ENCODE data around the gene PLAC1. TPM values are rescaled to one million over a fixed set of nuclear protein-coding genes. Genes with fewer than 3 reads are reported as not detected.

Gene PLAC1
- total RNA-seq, 1 experiment from 2014 or later: 0.51 TPM

DNA sequence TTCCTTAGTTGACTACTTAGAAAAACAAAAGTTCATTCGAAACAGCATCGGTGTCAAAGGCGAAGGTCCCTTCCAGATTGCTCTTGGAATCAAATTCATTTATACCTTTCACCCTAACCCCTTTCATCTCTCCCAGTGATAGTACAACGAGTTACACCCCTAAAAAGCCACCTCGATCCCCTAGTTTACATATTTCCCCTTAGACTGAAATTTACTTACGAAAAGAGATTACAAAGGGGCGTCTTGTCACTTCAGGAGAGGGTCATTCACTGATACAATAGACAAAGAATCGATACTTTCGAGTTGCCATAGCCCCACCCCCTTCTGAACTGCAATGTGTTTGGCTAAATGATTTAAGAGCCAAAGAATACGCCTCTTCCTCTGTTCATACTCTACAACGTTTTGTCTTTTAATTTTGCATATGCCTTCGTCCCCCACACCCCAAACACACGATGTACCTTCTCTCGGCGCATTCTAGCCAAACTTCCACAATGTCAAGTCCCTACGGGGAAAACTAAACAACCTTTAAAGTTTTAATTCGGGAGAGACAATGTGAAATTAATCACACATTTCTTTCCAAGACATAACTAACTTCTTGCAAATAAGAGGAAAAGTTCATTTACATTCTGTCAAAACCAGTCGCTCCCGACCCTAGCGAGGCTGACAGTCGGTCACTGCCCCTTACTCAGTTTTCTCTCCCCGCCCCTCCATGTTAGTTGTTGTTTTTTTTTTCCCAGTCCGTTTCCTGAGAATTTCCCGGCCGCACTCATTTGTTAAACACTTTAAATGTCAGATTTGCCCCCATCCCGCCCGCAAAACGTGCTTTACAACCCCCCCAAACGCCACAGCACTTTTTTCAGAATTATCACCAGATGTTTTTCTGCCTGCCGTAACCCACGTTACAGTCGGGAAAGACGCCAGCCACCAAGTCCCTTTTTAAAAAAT, 109.7 kb downstream of the PLAC1 start:
- intact Hi-C loops (cut with micrococcal nuclease; ENCODE audit: unreplicated experiment): no loop called here

DNA sequence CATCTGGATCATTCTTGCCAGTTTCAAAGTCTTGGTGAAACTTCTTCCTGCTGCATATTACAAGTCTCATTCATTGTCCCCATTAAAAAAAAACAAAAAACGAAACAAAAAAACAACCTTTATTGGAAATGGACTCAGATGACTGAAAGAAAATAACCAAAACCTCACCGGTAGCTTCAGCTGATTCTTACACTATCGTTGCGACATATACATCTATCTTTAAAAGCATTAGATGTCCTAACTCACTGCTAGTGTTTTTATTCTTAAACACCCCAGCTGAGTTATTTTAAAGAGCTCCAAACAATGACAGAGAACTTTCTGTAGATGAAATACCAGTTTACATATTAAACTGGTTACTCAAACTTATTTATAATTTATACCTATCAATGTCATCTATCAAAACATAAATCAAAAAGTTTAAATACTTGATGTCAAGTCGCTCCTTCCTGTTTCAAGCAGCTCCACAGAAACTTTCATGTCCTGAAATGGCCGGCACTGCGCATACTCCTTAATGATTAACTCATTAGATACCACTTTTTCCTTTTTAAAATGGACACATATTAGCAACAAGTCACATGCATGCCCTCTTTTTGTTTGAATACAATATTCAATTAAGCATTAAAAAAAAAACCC, 111.1 kb downstream of the PLAC1 start:
- intact Hi-C loops (cut with micrococcal nuclease; ENCODE audit: unreplicated experiment): no loop called here
- Histone ChIP-seq H3K4me3 (ENCODE audit: low read depth in 2 of 2, low read length in 2 of 2) (peak overlapping the region; percentile 7 to 83; a peak in 2 of 4 replicates), H3K27me3 (ENCODE audit: control insufficient read depth, insufficient read depth, low read length) (no peaks in the 10 kb centered on the region), H3K27ac (ENCODE audit: low read length) (no peak overlapping the region), H3K36me3 (ENCODE audit: control insufficient read depth, insufficient read depth, low read length) (no peaks in the 10 kb centered on the region; the same call in 1 of the 2 replicates), H3K4me1 (ENCODE audit: control insufficient read depth, insufficient read depth, low read length) (peaks cover 27% of the 10 kb centered on the region), H3K9me3 (ENCODE audit: control insufficient read depth, insufficient read depth, low read depth, low read length) (no peaks in the 10 kb centered on the region)
- ATAC-seq: no peak
- ChIA-PET CTCF (interaction anchor here (0.7 kb wide), 1 partner anchor 178 kb away, joined by 12 read pairs; no protein-coding TSS in a partner anchor), POLR2A (interaction anchor here (0.6 kb wide), 1 partner anchor 113 kb away, joined by 4 read pairs; no protein-coding TSS in a partner anchor)
- DNase-seq (ENCODE audit: low read depth, low spot score): no peak
- TF ChIP-seq POLR2AphosphoS5 (IDR thresholded peaks at IDR 0.05; ENCODE audit: low read depth, low read length): no peak
- TF ChIP-seq TCF7L2 (IDR thresholded peaks at IDR 0.05; ENCODE audit: low read depth, low read length): no peak
- TF ChIP-seq, protein P1, sequence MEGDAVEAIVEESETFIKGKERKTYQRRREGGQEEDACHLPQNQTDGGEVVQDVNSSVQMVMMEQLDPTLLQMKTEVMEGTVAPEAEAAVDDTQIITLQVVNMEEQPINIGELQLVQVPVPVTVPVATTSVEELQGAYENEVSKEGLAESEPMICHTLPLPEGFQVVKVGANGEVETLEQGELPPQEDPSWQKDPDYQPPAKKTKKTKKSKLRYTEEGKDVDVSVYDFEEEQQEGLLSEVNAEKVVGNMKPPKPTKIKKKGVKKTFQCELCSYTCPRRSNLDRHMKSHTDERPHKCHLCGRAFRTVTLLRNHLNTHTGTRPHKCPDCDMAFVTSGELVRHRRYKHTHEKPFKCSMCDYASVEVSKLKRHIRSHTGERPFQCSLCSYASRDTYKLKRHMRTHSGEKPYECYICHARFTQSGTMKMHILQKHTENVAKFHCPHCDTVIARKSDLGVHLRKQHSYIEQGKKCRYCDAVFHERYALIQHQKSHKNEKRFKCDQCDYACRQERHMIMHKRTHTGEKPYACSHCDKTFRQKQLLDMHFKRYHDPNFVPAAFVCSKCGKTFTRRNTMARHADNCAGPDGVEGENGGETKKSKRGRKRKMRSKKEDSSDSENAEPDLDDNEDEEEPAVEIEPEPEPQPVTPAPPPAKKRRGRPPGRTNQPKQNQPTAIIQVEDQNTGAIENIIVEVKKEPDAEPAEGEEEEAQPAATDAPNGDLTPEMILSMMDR (IDR thresholded peaks at IDR 0.05): no peak
- TF ChIP-seq, protein P2, sequence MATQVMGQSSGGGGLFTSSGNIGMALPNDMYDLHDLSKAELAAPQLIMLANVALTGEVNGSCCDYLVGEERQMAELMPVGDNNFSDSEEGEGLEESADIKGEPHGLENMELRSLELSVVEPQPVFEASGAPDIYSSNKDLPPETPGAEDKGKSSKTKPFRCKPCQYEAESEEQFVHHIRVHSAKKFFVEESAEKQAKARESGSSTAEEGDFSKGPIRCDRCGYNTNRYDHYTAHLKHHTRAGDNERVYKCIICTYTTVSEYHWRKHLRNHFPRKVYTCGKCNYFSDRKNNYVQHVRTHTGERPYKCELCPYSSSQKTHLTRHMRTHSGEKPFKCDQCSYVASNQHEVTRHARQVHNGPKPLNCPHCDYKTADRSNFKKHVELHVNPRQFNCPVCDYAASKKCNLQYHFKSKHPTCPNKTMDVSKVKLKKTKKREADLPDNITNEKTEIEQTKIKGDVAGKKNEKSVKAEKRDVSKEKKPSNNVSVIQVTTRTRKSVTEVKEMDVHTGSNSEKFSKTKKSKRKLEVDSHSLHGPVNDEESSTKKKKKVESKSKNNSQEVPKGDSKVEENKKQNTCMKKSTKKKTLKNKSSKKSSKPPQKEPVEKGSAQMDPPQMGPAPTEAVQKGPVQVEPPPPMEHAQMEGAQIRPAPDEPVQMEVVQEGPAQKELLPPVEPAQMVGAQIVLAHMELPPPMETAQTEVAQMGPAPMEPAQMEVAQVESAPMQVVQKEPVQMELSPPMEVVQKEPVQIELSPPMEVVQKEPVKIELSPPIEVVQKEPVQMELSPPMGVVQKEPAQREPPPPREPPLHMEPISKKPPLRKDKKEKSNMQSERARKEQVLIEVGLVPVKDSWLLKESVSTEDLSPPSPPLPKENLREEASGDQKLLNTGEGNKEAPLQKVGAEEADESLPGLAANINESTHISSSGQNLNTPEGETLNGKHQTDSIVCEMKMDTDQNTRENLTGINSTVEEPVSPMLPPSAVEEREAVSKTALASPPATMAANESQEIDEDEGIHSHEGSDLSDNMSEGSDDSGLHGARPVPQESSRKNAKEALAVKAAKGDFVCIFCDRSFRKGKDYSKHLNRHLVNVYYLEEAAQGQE (IDR thresholded peaks at IDR 0.05; ENCODE audit: insufficient read depth in 1 of 2, low read depth in 2 of 2, low read length in 1 of 2): no peak
- TF ChIP-seq SIN3A (IDR thresholded peaks at IDR 0.05; ENCODE audit: borderline replicate concordance, insufficient read depth, low read depth, low read length): no peak
- no TSS peak for BruUV-seq (replicated peaks)
- in situ Hi-C loops (cut with HindIII; ENCODE audit: low pct_unique_long_range_greater_than_20kb, low sequenced_read_pairs): no loop called here

More for the DNA sequence above, 109.7 kb downstream of the PLAC1 start:
- Histone ChIP-seq H3K36me3 (ENCODE audit: control insufficient read depth, insufficient read depth, low read length) (no peaks in the 10 kb centered on the region; the same call in 1 of the 2 replicates), H3K9me3 (ENCODE audit: control insufficient read depth, insufficient read depth, low read depth, low read length) (no peaks in the 10 kb centered on the region), H3K27me3 (ENCODE audit: control insufficient read depth, insufficient read depth, low read length) (no peaks in the 10 kb centered on the region), H3K27ac (ENCODE audit: low read length) (peak overlapping the region; percentile 78), H3K4me1 (ENCODE audit: control insufficient read depth, insufficient read depth, low read length) (peaks cover 32% of the 10 kb centered on the region), H3K4me3 (ENCODE audit: low read depth in 2 of 2, low read length in 2 of 2) (peak overlapping the region; percentile 71 to 83)
- ChIA-PET CTCF (no interaction called here), POLR2A (no interaction called here)
- in situ Hi-C loops (cut with HindIII; ENCODE audit: low pct_unique_long_range_greater_than_20kb, low sequenced_read_pairs): no loop called here
- BruUV-seq (replicated peaks): TSS peak; percentile 91
- no peak for ATAC-seq
- DNase-seq (ENCODE audit: low read depth, low spot score): no peak
- TF ChIP-seq, protein P1 (IDR thresholded peaks at IDR 0.05): no peak
- TF ChIP-seq SIN3A (IDR thresholded peaks at IDR 0.05; ENCODE audit: borderline replicate concordance, insufficient read depth, low read depth, low read length) (no peak), TCF7L2 (IDR thresholded peaks at IDR 0.05; ENCODE audit: low read depth, low read length) (no peak), POLR2AphosphoS5 (IDR thresholded peaks at IDR 0.05; ENCODE audit: low read depth, low read length) (no peak)
- TF ChIP-seq, protein P2 (IDR thresholded peaks at IDR 0.05; ENCODE audit: insufficient read depth in 1 of 2, low read depth in 2 of 2, low read length in 1 of 2): no peak
